HFFc6 (cell line): ENCODE data around the gene NPTX1. TPM values are rescaled to one million over a fixed set of nuclear protein-coding genes. Genes with fewer than 3 reads are reported as not detected.

Experiments used
- DNase-seq: peaks from one replicate; pipeline ENCODE4 v3.0.0-alpha.2; 2018
- H3K27ac Mint-ChIP-seq: 2 replicates; pipeline ENCODE4 v1.8.0; 2020; ENCODE audit warnings: mild to moderate bottlenecking, mixed read lengths
- H3K27me3 Mint-ChIP-seq: 2 replicates; pipeline ENCODE4 v1.8.0; 2021; ENCODE audit warnings: mild to moderate bottlenecking, moderate library complexity, mixed read lengths; ENCODE audit not compliant: insufficient read depth
- H3K36me3 Mint-ChIP-seq: 2 replicates; pipeline ENCODE4 v1.8.0; 2021; ENCODE audit warnings: low read depth, mixed read lengths
- H3K4me1 Mint-ChIP-seq: 2 replicates; pipeline ENCODE4 v1.8.0; 2020; ENCODE audit warnings: low read depth, mixed read lengths
- H3K4me3 Mint-ChIP-seq: 2 replicates; pipeline ENCODE4 v1.8.0; 2020; ENCODE audit warnings: mild to moderate bottlenecking, moderate library complexity, mixed read lengths
- H3K9me3 Mint-ChIP-seq: 2 replicates; pipeline ENCODE4 v1.8.0; 2020; ENCODE audit warnings: mild to moderate bottlenecking, mixed read lengths
- CTCF ChIP-seq: fragments of 200-600 bp; sonication (generic); IDR thresholded peaks from 2 replicates; pipeline ENCODE4 v1.5.0; 2021; ENCODE audit warnings: antibody characterized with exemption, mild to moderate bottlenecking
- total RNA-seq, 6 experiments: library from RNA; stranded (reverse); fragmentation: NEBNext Ultra II Directional; extraction: Animal tissue kit (Norgen Biotek cat#: 25700); gene quantifications; 2 replicates in 1 of 6; 3 replicates in 5 of 6; pipeline ENCODE4 v1.2.3, GENCODE V29; 2021

NPTX1 gene
- total RNA-seq, 6 experiments from 2014 or later = 0.26 to 2.9 (median 2.6) TPM

- no peak overlapping the region for H3K4me3 Mint-ChIP-seq
- no peak for TF ChIP-seq CTCF
- H3K4me1 Mint-ChIP-seq = peaks cover 12% of the 10 kb centered on the region
- H3K9me3 Mint-ChIP-seq = peaks cover 5% of the 10 kb centered on the region; the same call in 1 of the 2 replicates
- DNase-seq = no peak
- peaks cover 17% of the 10 kb centered on the region for H3K27me3 Mint-ChIP-seq
- no peak overlapping the region for H3K27ac Mint-ChIP-seq
- H3K36me3 Mint-ChIP-seq = no peaks in the 10 kb centered on the region
Measured at GRCh38 chr17:80498242-80498919, 22.0 kb upstream of the NPTX1 start.

GRCh38 chr17:80497726-80498241 lies 21.4 kb upstream of the NPTX1 start:
- DNase-seq = no peak
- H3K9me3 Mint-ChIP-seq = peaks cover 5% of the 10 kb centered on the region; the same call in 1 of the 2 replicates
- H3K4me3 Mint-ChIP-seq = no peak overlapping the region
- TF ChIP-seq CTCF = no peak
- no peak overlapping the region for H3K27ac Mint-ChIP-seq
- H3K27me3 Mint-ChIP-seq = peaks cover 22% of the 10 kb centered on the region
- peaks cover 12% of the 10 kb centered on the region for H3K4me1 Mint-ChIP-seq
- H3K36me3 Mint-ChIP-seq = no peaks in the 10 kb centered on the region

- Mint-ChIP-seq H3K27me3 (peaks cover 27% of the 10 kb centered on the region), H3K4me1 (no peaks in the 10 kb centered on the region; the same call in 1 of the 2 replicates), H3K9me3 (peaks cover 5% of the 10 kb centered on the region; the same call in 1 of the 2 replicates), H3K27ac (no peak overlapping the region), H3K4me3 (no peak overlapping the region), H3K36me3 (no peaks in the 10 kb centered on the region)
- no peak for DNase-seq
- TF ChIP-seq CTCF = no peak
Measured at GRCh38 chr17:80494547-80494946, 18.1 kb upstream of the NPTX1 start.

- no peak for TF ChIP-seq CTCF
- Mint-ChIP-seq H3K4me1 (no peaks in the 10 kb centered on the region), H3K36me3 (no peaks in the 10 kb centered on the region), H3K4me3 (no peak overlapping the region), H3K27ac (no peak overlapping the region), H3K27me3 (peaks cover 24% of the 10 kb centered on the region), H3K9me3 (no peaks in the 10 kb centered on the region)
- no peak for DNase-seq
Measured at GRCh38 chr17:80492343-80493136, 16.1 kb upstream of the NPTX1 start.

GRCh38 chr17:80491478-80492342 lies 15.3 kb upstream of the NPTX1 start:
- Mint-ChIP-seq H3K9me3 (no peaks in the 10 kb centered on the region), H3K27ac (no peak overlapping the region), H3K4me1 (no peaks in the 10 kb centered on the region), H3K36me3 (no peaks in the 10 kb centered on the region), H3K27me3 (peaks cover 31% of the 10 kb centered on the region), H3K4me3 (no peak overlapping the region)
- no peak for TF ChIP-seq CTCF
- no peak for DNase-seq
